ENCODE results near the gene CAMK2N1.
A peak's percentile ranks its signal among the peaks of the same experiment; 100 is the strongest.

Gene CAMK2N1

DNA sequence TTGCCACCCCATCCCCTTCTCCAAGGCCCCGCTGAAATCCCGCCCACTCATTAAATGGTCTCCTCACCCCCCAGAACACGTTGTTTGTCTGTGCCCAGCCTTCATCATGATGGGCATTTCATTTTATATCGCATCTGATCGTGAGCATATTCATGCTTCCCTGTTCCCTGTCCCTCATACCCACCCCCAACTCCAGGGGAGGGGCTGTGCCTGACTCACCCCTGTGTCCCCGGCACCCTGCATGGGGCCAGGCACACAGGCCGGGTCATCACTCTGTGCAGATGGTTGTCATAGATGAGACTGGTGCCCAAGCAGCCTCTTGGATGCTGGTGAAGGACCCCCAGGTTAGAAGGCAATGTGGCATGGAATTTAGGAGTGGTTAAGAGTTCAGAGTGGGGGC is 11.0 kb downstream of the CAMK2N1 start:
- Histone ChIP-seq H3K4me2 (ENCODE audit: low read length) (no peak overlapping the region), H3K4me1 (peaks cover 17% of the 10 kb centered on the region), H3K79me2 (no peaks in the 10 kb centered on the region), H3K27me3 (ENCODE audit: control insufficient read depth, insufficient read depth, low read length) (no peaks in the 10 kb centered on the region), H2AFZ (no peak overlapping the region), H3K4me3 (ENCODE audit: low read depth, low read length) (no peak overlapping the region), H3K9me3 (ENCODE audit: control insufficient read depth, low read length) (no peaks in the 10 kb centered on the region), H3K27ac (peak overlapping the region; percentile 24), H3K9ac (no peak overlapping the region), H3K36me3 (ENCODE audit: control insufficient read depth, insufficient read depth, low read length) (no peaks in the 10 kb centered on the region)
- TF ChIP-seq, protein P1, sequence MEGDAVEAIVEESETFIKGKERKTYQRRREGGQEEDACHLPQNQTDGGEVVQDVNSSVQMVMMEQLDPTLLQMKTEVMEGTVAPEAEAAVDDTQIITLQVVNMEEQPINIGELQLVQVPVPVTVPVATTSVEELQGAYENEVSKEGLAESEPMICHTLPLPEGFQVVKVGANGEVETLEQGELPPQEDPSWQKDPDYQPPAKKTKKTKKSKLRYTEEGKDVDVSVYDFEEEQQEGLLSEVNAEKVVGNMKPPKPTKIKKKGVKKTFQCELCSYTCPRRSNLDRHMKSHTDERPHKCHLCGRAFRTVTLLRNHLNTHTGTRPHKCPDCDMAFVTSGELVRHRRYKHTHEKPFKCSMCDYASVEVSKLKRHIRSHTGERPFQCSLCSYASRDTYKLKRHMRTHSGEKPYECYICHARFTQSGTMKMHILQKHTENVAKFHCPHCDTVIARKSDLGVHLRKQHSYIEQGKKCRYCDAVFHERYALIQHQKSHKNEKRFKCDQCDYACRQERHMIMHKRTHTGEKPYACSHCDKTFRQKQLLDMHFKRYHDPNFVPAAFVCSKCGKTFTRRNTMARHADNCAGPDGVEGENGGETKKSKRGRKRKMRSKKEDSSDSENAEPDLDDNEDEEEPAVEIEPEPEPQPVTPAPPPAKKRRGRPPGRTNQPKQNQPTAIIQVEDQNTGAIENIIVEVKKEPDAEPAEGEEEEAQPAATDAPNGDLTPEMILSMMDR (IDR thresholded peaks at IDR 0.05) = no peak

- peak overlapping the region; percentile 24 for H3K27ac ChIP-seq
- H2AFZ ChIP-seq = no peak overlapping the region
- H3K36me3 ChIP-seq (ENCODE audit: control insufficient read depth, insufficient read depth, low read length) = no peaks in the 10 kb centered on the region
- no peak overlapping the region for H3K4me2 ChIP-seq (ENCODE audit: low read length)
- peaks cover 17% of the 10 kb centered on the region for H3K4me1 ChIP-seq
- no peak overlapping the region for H3K9ac ChIP-seq
- H3K27me3 ChIP-seq (ENCODE audit: control insufficient read depth, insufficient read depth, low read length) = no peaks in the 10 kb centered on the region
- no peaks in the 10 kb centered on the region for H3K9me3 ChIP-seq (ENCODE audit: control insufficient read depth, low read length)
- H3K4me3 ChIP-seq (ENCODE audit: low read depth, low read length) = no peak overlapping the region
- no peaks in the 10 kb centered on the region for H3K79me2 ChIP-seq
- TF ChIP-seq, protein P1 (IDR thresholded peaks at IDR 0.05) = no peak
Measured at GRCh38 chr1:20474333-20474975, 11.6 kb downstream of the CAMK2N1 start.

GRCh38 chr1:20473894-20474293 is 12.1 kb downstream of the CAMK2N1 start:
- Histone ChIP-seq H3K9me3 (ENCODE audit: control insufficient read depth, low read length) (no peaks in the 10 kb centered on the region), H3K27me3 (ENCODE audit: control insufficient read depth, insufficient read depth, low read length) (no peaks in the 10 kb centered on the region), H3K79me2 (no peaks in the 10 kb centered on the region), H3K4me2 (ENCODE audit: low read length) (no peak overlapping the region), H3K27ac (peak overlapping the region; percentile 45), H3K36me3 (ENCODE audit: control insufficient read depth, insufficient read depth, low read length) (no peaks in the 10 kb centered on the region), H3K4me1 (peaks cover 17% of the 10 kb centered on the region), H3K9ac (no peak overlapping the region), H2AFZ (peak overlapping the region; percentile 70), H3K4me3 (ENCODE audit: low read depth, low read length) (no peak overlapping the region)
- TF ChIP-seq, protein P1 (IDR thresholded peaks at IDR 0.05) = no peak

- Histone ChIP-seq H3K4me1 (peaks cover 17% of the 10 kb centered on the region), H3K9me3 (ENCODE audit: control insufficient read depth, low read length) (no peaks in the 10 kb centered on the region), H2AFZ (peak overlapping the region; percentile 70), H3K4me2 (ENCODE audit: low read length) (peak overlapping the region; percentile 64), H3K4me3 (ENCODE audit: low read depth, low read length) (peak overlapping the region; percentile 43), H3K27ac (peak overlapping the region; percentile 45), H3K36me3 (ENCODE audit: control insufficient read depth, insufficient read depth, low read length) (no peaks in the 10 kb centered on the region), H3K27me3 (ENCODE audit: control insufficient read depth, insufficient read depth, low read length) (no peaks in the 10 kb centered on the region), H3K9ac (no peak overlapping the region), H3K79me2 (no peaks in the 10 kb centered on the region)
- TF ChIP-seq, protein P1 (IDR thresholded peaks at IDR 0.05) = no peak
Measured at GRCh38 chr1:20472860-20473711, 12.9 kb downstream of the CAMK2N1 start.
